ENCODE measurements around the gene TSHB.

Gene TSHB

GRCh38 chr1:115078708-115079107 is 49.1 kb downstream of the TSHB start:
- TF ChIP-seq CTCF (IDR thresholded peaks at IDR 0.05; ENCODE audit: control insufficient read depth, insufficient read depth, low read depth, low read length, missing control alignments): no peak
- H3K4me3 ChIP-seq (ENCODE audit: control insufficient read depth, low read depth, low read length): no peak overlapping the region
- DNase-seq (ENCODE audit: low read depth): no peak

GRCh38 chr1:115082949-115083348 is 53.3 kb downstream of the TSHB start:
- no peak for TF ChIP-seq CTCF (IDR thresholded peaks at IDR 0.05; ENCODE audit: control insufficient read depth, insufficient read depth, low read depth, low read length, missing control alignments)
- no peak overlapping the region for H3K4me3 ChIP-seq (ENCODE audit: control insufficient read depth, low read depth, low read length)
- no peak for DNase-seq (ENCODE audit: low read depth)
